ENCODE data around the gene TOP3B. TPM values are rescaled to one million over a fixed set of nuclear protein-coding genes. Genes with fewer than 3 reads are reported as not detected.

TOP3B gene
- total RNA-seq, 1 experiment from 2014 or later, result 29.1 TPM

DNA sequence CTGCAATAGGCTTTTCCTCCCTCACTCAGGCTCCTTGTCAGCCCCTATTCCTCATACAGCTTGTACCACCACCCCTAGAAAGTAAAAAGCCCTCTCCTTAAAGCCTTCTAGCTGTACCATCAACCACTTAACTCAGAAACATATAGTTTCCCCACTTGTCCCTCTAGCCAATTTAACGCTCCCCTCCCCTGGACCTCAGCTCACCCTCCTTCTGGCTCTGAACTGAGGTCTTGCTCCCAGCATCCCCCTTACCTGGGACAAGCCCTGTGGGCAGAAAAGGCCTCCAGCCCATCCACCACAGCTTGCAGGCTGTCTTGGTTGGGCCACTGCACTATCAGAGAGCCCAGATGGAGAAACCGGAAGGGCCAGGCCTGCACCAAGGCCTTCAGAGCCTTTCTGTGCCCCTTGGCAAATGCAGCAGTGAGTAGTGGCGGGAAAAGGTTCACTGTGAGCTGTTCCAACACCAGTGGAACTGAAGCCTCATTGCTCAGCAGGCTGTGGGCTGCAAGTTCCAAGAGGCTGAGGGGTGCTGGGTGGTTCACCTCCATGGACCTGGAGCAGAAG lies 12.4 kb upstream of the TOP3B start:
- Histone ChIP-seq H3K27ac (ENCODE audit: low read length) (no peak overlapping the region), H3K4me1 (ENCODE audit: control insufficient read depth, insufficient read depth, low read length) (no peaks in the 10 kb centered on the region), H3K36me3 (ENCODE audit: control insufficient read depth, insufficient read depth, low read length) (no peaks in the 10 kb centered on the region), H3K9me3 (ENCODE audit: control insufficient read depth, insufficient read depth, low read depth, low read length) (no peaks in the 10 kb centered on the region), H3K27me3 (ENCODE audit: control insufficient read depth, insufficient read depth, low read length) (no peaks in the 10 kb centered on the region), H3K4me3 (ENCODE audit: low read depth in 2 of 2, low read length in 2 of 2) (no peak overlapping the region)
- in situ Hi-C loops (cut with HindIII; ENCODE audit: low pct_unique_long_range_greater_than_20kb, low sequenced_read_pairs) (no loop called here), intact Hi-C loops (cut with micrococcal nuclease; ENCODE audit: unreplicated experiment) (no loop called here)
- ATAC-seq (no peak), DNase-seq (ENCODE audit: low read depth, low spot score) (no peak)
- TF ChIP-seq TCF7L2 (IDR thresholded peaks at IDR 0.05; ENCODE audit: low read depth, low read length), result no peak
- TF ChIP-seq, protein P1, sequence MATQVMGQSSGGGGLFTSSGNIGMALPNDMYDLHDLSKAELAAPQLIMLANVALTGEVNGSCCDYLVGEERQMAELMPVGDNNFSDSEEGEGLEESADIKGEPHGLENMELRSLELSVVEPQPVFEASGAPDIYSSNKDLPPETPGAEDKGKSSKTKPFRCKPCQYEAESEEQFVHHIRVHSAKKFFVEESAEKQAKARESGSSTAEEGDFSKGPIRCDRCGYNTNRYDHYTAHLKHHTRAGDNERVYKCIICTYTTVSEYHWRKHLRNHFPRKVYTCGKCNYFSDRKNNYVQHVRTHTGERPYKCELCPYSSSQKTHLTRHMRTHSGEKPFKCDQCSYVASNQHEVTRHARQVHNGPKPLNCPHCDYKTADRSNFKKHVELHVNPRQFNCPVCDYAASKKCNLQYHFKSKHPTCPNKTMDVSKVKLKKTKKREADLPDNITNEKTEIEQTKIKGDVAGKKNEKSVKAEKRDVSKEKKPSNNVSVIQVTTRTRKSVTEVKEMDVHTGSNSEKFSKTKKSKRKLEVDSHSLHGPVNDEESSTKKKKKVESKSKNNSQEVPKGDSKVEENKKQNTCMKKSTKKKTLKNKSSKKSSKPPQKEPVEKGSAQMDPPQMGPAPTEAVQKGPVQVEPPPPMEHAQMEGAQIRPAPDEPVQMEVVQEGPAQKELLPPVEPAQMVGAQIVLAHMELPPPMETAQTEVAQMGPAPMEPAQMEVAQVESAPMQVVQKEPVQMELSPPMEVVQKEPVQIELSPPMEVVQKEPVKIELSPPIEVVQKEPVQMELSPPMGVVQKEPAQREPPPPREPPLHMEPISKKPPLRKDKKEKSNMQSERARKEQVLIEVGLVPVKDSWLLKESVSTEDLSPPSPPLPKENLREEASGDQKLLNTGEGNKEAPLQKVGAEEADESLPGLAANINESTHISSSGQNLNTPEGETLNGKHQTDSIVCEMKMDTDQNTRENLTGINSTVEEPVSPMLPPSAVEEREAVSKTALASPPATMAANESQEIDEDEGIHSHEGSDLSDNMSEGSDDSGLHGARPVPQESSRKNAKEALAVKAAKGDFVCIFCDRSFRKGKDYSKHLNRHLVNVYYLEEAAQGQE (IDR thresholded peaks at IDR 0.05; ENCODE audit: insufficient read depth in 1 of 2, low read depth in 2 of 2, low read length in 1 of 2), result no peak
- TF ChIP-seq, protein P2, sequence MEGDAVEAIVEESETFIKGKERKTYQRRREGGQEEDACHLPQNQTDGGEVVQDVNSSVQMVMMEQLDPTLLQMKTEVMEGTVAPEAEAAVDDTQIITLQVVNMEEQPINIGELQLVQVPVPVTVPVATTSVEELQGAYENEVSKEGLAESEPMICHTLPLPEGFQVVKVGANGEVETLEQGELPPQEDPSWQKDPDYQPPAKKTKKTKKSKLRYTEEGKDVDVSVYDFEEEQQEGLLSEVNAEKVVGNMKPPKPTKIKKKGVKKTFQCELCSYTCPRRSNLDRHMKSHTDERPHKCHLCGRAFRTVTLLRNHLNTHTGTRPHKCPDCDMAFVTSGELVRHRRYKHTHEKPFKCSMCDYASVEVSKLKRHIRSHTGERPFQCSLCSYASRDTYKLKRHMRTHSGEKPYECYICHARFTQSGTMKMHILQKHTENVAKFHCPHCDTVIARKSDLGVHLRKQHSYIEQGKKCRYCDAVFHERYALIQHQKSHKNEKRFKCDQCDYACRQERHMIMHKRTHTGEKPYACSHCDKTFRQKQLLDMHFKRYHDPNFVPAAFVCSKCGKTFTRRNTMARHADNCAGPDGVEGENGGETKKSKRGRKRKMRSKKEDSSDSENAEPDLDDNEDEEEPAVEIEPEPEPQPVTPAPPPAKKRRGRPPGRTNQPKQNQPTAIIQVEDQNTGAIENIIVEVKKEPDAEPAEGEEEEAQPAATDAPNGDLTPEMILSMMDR (IDR thresholded peaks at IDR 0.05), result no peak
- TF ChIP-seq POLR2AphosphoS5 (IDR thresholded peaks at IDR 0.05; ENCODE audit: low read depth, low read length), result no peak
- TF ChIP-seq SIN3A (IDR thresholded peaks at IDR 0.05; ENCODE audit: borderline replicate concordance, insufficient read depth, low read depth, low read length), result no peak
- ChIA-PET CTCF (no interaction called here), POLR2A (no interaction called here)
- BruUV-seq (replicated peaks), result no TSS peak

DNA sequence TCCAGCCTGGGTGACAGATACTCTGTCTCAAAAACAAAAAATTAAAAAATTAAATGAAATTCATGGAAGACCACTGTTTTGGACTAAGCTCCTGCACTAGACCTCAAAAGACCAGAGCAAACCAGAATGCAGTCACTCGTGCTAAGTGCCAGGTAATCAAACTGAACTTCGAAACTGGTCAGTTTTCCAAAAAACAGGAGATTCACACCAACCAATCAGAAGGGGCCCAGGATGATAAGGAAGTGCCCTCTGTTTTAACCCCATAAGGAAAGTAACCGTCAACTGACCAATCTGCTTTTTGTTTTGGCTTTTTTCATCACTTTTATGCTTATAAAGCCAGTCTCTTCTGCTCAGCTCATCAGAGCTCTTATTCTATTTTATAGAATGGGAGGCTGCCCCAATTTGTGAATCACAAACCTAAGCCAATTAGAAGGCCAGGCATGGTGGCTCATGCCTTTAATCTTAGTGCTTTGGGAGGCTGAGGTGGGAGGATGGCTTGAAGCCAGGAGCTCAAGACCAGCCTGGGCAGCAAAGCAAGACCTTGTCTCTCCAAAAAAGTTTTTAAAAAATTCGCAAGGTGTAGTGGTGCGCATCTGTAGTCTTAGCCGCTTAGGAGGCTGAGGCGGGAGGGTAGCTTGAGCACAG lies 10.1 kb upstream of the TOP3B start:
- no peaks in the 10 kb centered on the region for H3K36me3 ChIP-seq (ENCODE audit: control insufficient read depth, insufficient read depth, low read length)
- DNase-seq (ENCODE audit: low read depth, low spot score), result no peak
- H3K4me3 ChIP-seq (ENCODE audit: low read depth in 2 of 2, low read length in 2 of 2), result no peak overlapping the region
- no peaks in the 10 kb centered on the region for H3K9me3 ChIP-seq (ENCODE audit: control insufficient read depth, insufficient read depth, low read depth, low read length)
- no peak for ATAC-seq
- in situ Hi-C loops (cut with HindIII; ENCODE audit: low pct_unique_long_range_greater_than_20kb, low sequenced_read_pairs), result no loop called here
- POLR2A ChIA-PET, result no interaction called here
- no TSS peak for BruUV-seq (replicated peaks)
- no peak overlapping the region for H3K27ac ChIP-seq (ENCODE audit: low read length)
- no peaks in the 10 kb centered on the region for H3K27me3 ChIP-seq (ENCODE audit: control insufficient read depth, insufficient read depth, low read length)
- TF ChIP-seq, protein P1 (IDR thresholded peaks at IDR 0.05; ENCODE audit: insufficient read depth in 1 of 2, low read depth in 2 of 2, low read length in 1 of 2), result no peak
- TF ChIP-seq POLR2AphosphoS5 (IDR thresholded peaks at IDR 0.05; ENCODE audit: low read depth, low read length) (no peak), TCF7L2 (IDR thresholded peaks at IDR 0.05; ENCODE audit: low read depth, low read length) (no peak), SIN3A (IDR thresholded peaks at IDR 0.05; ENCODE audit: borderline replicate concordance, insufficient read depth, low read depth, low read length) (no peak)
- TF ChIP-seq, protein P2 (IDR thresholded peaks at IDR 0.05), result no peak
- intact Hi-C loops (cut with micrococcal nuclease; ENCODE audit: unreplicated experiment), result no loop called here
- CTCF ChIA-PET, result no interaction called here
- H3K4me1 ChIP-seq (ENCODE audit: control insufficient read depth, insufficient read depth, low read length), result no peaks in the 10 kb centered on the region
